ENCODE results near the gene RGL1. TPM values are rescaled to one million over a fixed set of nuclear protein-coding genes. Genes with fewer than 3 reads are reported as not detected.

RGL1 gene
- total RNA-seq, 1 experiment from 2014 or later, result 34.5 TPM

DNA sequence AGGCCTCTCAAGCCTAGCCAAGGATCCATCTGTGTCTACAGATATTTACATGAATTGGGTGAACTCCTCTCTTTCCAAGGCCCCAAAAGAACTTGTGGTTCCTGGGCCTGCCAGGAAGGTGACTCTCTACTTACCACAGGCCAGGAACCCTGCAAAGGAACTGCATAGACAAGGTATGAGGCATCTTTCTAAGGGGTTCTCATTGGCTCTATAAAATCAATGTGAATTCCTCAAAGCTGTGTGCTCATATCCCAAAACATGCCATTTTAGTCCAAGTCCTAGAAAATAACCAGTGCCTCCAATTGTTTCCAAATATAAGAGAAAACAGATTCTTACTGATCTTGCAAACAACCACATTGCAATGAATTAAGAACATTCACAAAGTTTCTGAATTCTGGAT is 39.9 kb upstream of the RGL1 start:
- TF ChIP-seq, protein P1, sequence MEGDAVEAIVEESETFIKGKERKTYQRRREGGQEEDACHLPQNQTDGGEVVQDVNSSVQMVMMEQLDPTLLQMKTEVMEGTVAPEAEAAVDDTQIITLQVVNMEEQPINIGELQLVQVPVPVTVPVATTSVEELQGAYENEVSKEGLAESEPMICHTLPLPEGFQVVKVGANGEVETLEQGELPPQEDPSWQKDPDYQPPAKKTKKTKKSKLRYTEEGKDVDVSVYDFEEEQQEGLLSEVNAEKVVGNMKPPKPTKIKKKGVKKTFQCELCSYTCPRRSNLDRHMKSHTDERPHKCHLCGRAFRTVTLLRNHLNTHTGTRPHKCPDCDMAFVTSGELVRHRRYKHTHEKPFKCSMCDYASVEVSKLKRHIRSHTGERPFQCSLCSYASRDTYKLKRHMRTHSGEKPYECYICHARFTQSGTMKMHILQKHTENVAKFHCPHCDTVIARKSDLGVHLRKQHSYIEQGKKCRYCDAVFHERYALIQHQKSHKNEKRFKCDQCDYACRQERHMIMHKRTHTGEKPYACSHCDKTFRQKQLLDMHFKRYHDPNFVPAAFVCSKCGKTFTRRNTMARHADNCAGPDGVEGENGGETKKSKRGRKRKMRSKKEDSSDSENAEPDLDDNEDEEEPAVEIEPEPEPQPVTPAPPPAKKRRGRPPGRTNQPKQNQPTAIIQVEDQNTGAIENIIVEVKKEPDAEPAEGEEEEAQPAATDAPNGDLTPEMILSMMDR (IDR thresholded peaks at IDR 0.05; ENCODE audit: insufficient read depth in 1 of 2, low read depth in 1 of 2, low read length in 1 of 2, severe bottlenecking in 1 of 2, unreplicated experiment in 1 of 2), result no peak
- Histone ChIP-seq H3K4me3 (ENCODE audit: low read depth, low read length) (no peak overlapping the region), H3K27me3 (replicated peaks; ENCODE audit: control insufficient read depth, insufficient read depth, low read length) (no peaks in the 10 kb centered on the region), H3K4me1 (peaks cover 2% of the 10 kb centered on the region), H3K9me3 (peaks cover 25% of the 10 kb centered on the region), H3K36me3 (ENCODE audit: control insufficient read depth, insufficient read depth, low read length) (no peaks in the 10 kb centered on the region)
- intact Hi-C loops (cut with micrococcal nuclease; ENCODE audit: unreplicated experiment), result no loop called here
- Mint-ChIP-seq H3K27ac (ENCODE audit: unreplicated experiment) (no peak overlapping the region), H3K36me3 (ENCODE audit: insufficient read depth, unreplicated experiment) (peaks cover 36% of the 10 kb centered on the region), H3K4me3 (ENCODE audit: unreplicated experiment) (no peak overlapping the region), H3K27me3 (ENCODE audit: insufficient read depth, unreplicated experiment) (no peaks in the 10 kb centered on the region), H3K4me1 (ENCODE audit: low read depth, unreplicated experiment) (no peaks in the 10 kb centered on the region), H3K9me3 (ENCODE audit: unreplicated experiment) (peaks cover 28% of the 10 kb centered on the region)
- no TSS peak for BruUV-seq (replicated peaks)
- no peak for DNase-seq
- POLR2A ChIA-PET, result no interaction called here
- CTCF ChIA-PET, result no interaction called here

DNA sequence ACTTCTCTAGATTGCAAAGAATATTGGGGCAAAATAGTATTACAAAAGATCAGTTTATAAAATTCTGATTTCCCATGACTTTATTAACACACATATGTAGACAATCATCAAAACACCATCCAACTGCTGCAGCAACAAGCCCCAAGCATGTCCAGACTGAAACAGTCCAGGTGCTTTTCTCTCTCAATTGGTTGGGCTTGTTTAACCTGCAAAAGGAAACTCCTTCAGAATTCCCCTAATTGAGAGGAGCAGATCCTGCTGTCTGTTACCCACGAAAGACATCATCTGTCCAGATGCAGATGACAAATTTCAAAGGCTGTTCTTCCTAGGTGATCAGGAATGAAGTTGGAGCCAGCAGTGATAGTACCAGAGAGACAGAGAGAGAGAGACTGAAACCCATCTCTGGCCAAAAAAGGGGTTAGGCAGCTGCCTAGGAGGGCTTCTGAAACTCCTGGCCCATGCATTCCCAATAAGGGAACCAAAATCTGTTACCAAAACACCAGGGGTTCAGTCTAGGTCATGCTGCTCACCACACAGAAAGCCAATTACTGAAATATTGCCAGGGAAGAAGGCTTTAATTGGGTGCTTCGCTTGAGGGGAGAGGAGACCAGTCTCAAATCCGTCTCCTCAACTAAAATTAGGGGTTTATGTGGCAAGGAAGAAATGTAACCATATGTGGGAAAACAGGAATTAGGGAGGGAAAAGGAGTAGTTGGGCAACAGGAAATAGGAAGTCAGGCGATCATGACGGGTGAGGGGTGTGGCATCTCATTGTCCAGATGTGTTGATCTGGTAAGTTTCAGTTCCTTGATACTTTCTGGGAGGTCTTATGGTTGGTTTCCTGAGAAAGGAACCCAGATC is 34.7 kb upstream of the RGL1 start:
- intact Hi-C loops (cut with micrococcal nuclease; ENCODE audit: unreplicated experiment), result no loop called here
- BruUV-seq (replicated peaks), result no TSS peak
- Histone ChIP-seq H3K27me3 (replicated peaks; ENCODE audit: control insufficient read depth, insufficient read depth, low read length) (no peaks in the 10 kb centered on the region), H3K4me1 (no peaks in the 10 kb centered on the region), H3K9me3 (peaks cover 19% of the 10 kb centered on the region), H3K36me3 (ENCODE audit: control insufficient read depth, insufficient read depth, low read length) (no peaks in the 10 kb centered on the region), H3K4me3 (ENCODE audit: low read depth, low read length) (no peak overlapping the region)
- ChIA-PET POLR2A (no interaction called here), CTCF (no interaction called here)
- H3K4me3 Mint-ChIP-seq (ENCODE audit: unreplicated experiment), result no peak overlapping the region
- H3K27me3 Mint-ChIP-seq (ENCODE audit: insufficient read depth, unreplicated experiment), result no peaks in the 10 kb centered on the region
- H3K4me1 Mint-ChIP-seq (ENCODE audit: low read depth, unreplicated experiment), result peaks cover 7% of the 10 kb centered on the region
- peaks cover 52% of the 10 kb centered on the region for H3K9me3 Mint-ChIP-seq (ENCODE audit: unreplicated experiment)
- DNase-seq, result no peak
- H3K27ac Mint-ChIP-seq (ENCODE audit: unreplicated experiment), result peak overlapping the region; percentile 80
- H3K36me3 Mint-ChIP-seq (ENCODE audit: insufficient read depth, unreplicated experiment), result peaks cover 43% of the 10 kb centered on the region
- TF ChIP-seq, protein P1 (IDR thresholded peaks at IDR 0.05; ENCODE audit: insufficient read depth in 1 of 2, low read depth in 1 of 2, low read length in 1 of 2, severe bottlenecking in 1 of 2, unreplicated experiment in 1 of 2), result no peak

DNA sequence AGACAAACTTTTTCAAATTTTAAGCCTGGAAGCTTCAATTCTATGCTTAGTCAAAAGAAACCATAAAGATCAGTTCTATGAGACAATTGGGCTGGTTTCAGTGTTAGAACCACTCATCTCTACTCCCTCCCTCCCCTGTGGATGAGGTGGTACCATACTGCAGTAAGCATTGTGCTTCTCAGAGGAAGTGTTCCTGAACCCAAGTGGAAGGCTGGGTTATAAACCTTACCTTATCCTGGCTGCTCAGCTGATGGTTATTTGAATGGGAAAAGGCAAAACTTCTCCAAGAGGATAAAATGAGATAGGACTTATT is 34.1 kb upstream of the RGL1 start:
- no TSS peak for BruUV-seq (replicated peaks)
- intact Hi-C loops (cut with micrococcal nuclease; ENCODE audit: unreplicated experiment), result no loop called here
- H3K27me3 Mint-ChIP-seq (ENCODE audit: insufficient read depth, unreplicated experiment), result no peaks in the 10 kb centered on the region
- no peak overlapping the region for H3K4me3 Mint-ChIP-seq (ENCODE audit: unreplicated experiment)
- TF ChIP-seq, protein P1 (IDR thresholded peaks at IDR 0.05; ENCODE audit: insufficient read depth in 1 of 2, low read depth in 1 of 2, low read length in 1 of 2, severe bottlenecking in 1 of 2, unreplicated experiment in 1 of 2), result no peak
- H3K27me3 ChIP-seq (replicated peaks; ENCODE audit: control insufficient read depth, insufficient read depth, low read length), result no peaks in the 10 kb centered on the region
- H3K36me3 Mint-ChIP-seq (ENCODE audit: insufficient read depth, unreplicated experiment), result peaks cover 46% of the 10 kb centered on the region
- H3K9me3 Mint-ChIP-seq (ENCODE audit: unreplicated experiment), result peaks cover 55% of the 10 kb centered on the region
- peak overlapping the region; percentile 80 for H3K27ac Mint-ChIP-seq (ENCODE audit: unreplicated experiment)
- POLR2A ChIA-PET, result no interaction called here
- peaks cover 7% of the 10 kb centered on the region for H3K4me1 Mint-ChIP-seq (ENCODE audit: low read depth, unreplicated experiment)
- H3K9me3 ChIP-seq, result peaks cover 21% of the 10 kb centered on the region
- no peaks in the 10 kb centered on the region for H3K36me3 ChIP-seq (ENCODE audit: control insufficient read depth, insufficient read depth, low read length)
- H3K4me1 ChIP-seq, result no peaks in the 10 kb centered on the region
- H3K4me3 ChIP-seq (ENCODE audit: low read depth, low read length), result no peak overlapping the region
- CTCF ChIA-PET, result no interaction called here
- no peak for DNase-seq

Measured in Caco-2 (cell line).